Loucy (cell line): ENCODE measurements around the gene TNFAIP3.

Experiments used
- H2AFZ ChIP-seq: fragments of 200-600 bp; sonication (generic); 2 replicates; pipeline ENCODE4 v1.6.0; 2016; ENCODE audit warnings: antibody characterized with exemption, mild to moderate bottlenecking, low read length, moderate library complexity
- H3F3A ChIP-seq: fragments of 200-600 bp; 2 replicates; pipeline ENCODE4 v1.6.0; 2016; ENCODE audit warnings: antibody characterized with exemption, low read depth, mild to moderate bottlenecking
- H3K27me3 ChIP-seq: fragments of 200-600 bp; sonication (generic); 2 replicates; pipeline ENCODE4 v1.6.1; 2014; ENCODE audit warnings: low read length, mild to moderate bottlenecking; ENCODE audit not compliant: insufficient read depth, poor library complexity, severe bottlenecking
- H3K36me3 ChIP-seq: fragments of 200-600 bp; sonication (generic); 2 replicates; pipeline ENCODE4 v1.6.1; 2016; ENCODE audit warnings: low read length; ENCODE audit not compliant: insufficient read depth
- H3K4me1 ChIP-seq: fragments of 200-600 bp; sonication (generic); 2 replicates; pipeline ENCODE4 v1.5.1; 2014; ENCODE audit warnings: low read length, mild to moderate bottlenecking; ENCODE audit not compliant: insufficient read depth, poor library complexity, severe bottlenecking
- H3K4me2 ChIP-seq: fragments of 200-600 bp; sonication (generic); 2 replicates; pipeline ENCODE4 v1.6.0; 2014; ENCODE audit warnings: antibody characterized with exemption, low read length, low read depth, mild to moderate bottlenecking; ENCODE audit not compliant: poor library complexity, severe bottlenecking
- H3K4me3 ChIP-seq: fragments of 200-600 bp; sonication (generic); 2 replicates; pipeline ENCODE4 v1.5.1; 2014; ENCODE audit warnings: low read length, mild to moderate bottlenecking, mixed read lengths; ENCODE audit not compliant: poor library complexity, severe bottlenecking
- H3K79me2 ChIP-seq: fragments of 200-600 bp; sonication (generic); 2 replicates; pipeline ENCODE4 v1.6.1; 2014; ENCODE audit warnings: low read length; ENCODE audit not compliant: insufficient read depth
- H3K9ac ChIP-seq: fragments of 200-600 bp; sonication (generic); 2 replicates; pipeline ENCODE4 v1.6.0; 2014; ENCODE audit warnings: mild to moderate bottlenecking, low read depth, low read length, moderate library complexity; ENCODE audit not compliant: poor library complexity, severe bottlenecking
- H3K9me2 ChIP-seq: fragments of 200-600 bp; sonication (generic); replicated peaks from 2 replicates; pipeline ENCODE4 v1.6.1; 2016; ENCODE audit warnings: low read depth, low read length, mixed read lengths
- H3K9me3 ChIP-seq: fragments of 200-600 bp; sonication (generic); 2 replicates; pipeline ENCODE4 v1.6.1; 2014; ENCODE audit warnings: mild to moderate bottlenecking, antibody characterized with exemption, low read length, low read depth; ENCODE audit not compliant: insufficient read depth
- H4K20me1 ChIP-seq: fragments of 200-600 bp; sonication (generic); 2 replicates; pipeline ENCODE4 v1.6.0; 2014; ENCODE audit warnings: antibody characterized with exemption, low read length, mild to moderate bottlenecking; ENCODE audit not compliant: insufficient read depth, poor library complexity, severe bottlenecking
- EZH2phosphoT487 ChIP-seq: fragments of 200-600 bp; IDR thresholded peaks from 2 replicates; pipeline ENCODE4 v1.6.1; 2018; ENCODE audit warnings: antibody characterized with exemption, mild to moderate bottlenecking, moderate library complexity, borderline replicate concordance
- TF ChIP-seq, protein P1 (sequence below): fragments of 200-600 bp; sonication (generic); conservative IDR thresholded peaks from 2 replicates; pipeline ENCODE4 v1.5.1; 2014; ENCODE audit warnings: mild to moderate bottlenecking, antibody characterized with exemption, low read length

The TNFAIP3 gene

DNA sequence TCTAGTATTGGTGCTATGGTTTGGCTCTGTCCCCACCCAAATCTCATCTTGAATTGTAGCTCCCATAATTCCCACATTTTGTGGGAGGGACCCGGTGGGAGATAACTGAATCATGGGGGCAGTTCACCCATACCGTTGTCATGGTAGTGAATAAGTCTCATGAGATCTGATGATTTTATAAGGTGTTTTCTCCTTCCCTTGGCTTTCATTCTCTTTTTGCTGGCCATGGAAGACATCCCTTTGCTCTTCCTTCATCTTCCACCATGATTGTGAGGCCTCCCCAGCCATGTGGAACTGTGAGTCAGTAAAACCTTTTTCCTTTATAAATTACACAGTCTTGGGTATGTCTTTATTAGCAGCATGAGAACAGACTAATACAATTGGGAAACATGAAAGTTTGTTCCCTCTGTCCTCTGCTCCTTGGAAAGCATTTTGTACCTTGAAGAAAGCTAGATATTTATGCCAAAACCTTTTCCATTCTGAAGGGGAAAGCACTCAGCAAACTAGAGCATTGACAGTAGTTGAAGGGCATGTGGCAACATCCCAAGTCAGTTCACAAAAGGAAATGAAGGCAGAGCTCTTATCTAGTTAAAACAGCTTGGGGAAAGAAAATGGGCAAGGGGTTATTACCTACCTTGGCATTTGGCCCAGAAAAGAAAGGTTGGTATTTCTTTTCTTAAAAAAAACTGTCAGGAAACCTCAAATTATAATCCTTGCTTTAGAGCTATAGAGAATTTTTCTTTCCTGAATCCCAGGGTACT is 10.7 kb upstream of the TNFAIP3 start:
- H3K79me2 ChIP-seq = no peaks in the 10 kb centered on the region
- peak overlapping the region; percentile 31 for H3K4me2 ChIP-seq
- H3K9me2 ChIP-seq = no peaks in the 10 kb centered on the region
- H3K4me1 ChIP-seq = peaks cover 68% of the 10 kb centered on the region
- peaks cover 7% of the 10 kb centered on the region for H3K9me3 ChIP-seq
- H3K4me3 ChIP-seq = peak overlapping the region; percentile 19
- H3K9ac ChIP-seq = peak overlapping the region; percentile 37
- no peaks in the 10 kb centered on the region for H4K20me1 ChIP-seq
- no peaks in the 10 kb centered on the region for H3K27me3 ChIP-seq
- H3F3A ChIP-seq = peaks cover 11% of the 10 kb centered on the region; the same call in 1 of the 2 replicates
- no peak for TF ChIP-seq EZH2phosphoT487
- TF ChIP-seq, protein P1, sequence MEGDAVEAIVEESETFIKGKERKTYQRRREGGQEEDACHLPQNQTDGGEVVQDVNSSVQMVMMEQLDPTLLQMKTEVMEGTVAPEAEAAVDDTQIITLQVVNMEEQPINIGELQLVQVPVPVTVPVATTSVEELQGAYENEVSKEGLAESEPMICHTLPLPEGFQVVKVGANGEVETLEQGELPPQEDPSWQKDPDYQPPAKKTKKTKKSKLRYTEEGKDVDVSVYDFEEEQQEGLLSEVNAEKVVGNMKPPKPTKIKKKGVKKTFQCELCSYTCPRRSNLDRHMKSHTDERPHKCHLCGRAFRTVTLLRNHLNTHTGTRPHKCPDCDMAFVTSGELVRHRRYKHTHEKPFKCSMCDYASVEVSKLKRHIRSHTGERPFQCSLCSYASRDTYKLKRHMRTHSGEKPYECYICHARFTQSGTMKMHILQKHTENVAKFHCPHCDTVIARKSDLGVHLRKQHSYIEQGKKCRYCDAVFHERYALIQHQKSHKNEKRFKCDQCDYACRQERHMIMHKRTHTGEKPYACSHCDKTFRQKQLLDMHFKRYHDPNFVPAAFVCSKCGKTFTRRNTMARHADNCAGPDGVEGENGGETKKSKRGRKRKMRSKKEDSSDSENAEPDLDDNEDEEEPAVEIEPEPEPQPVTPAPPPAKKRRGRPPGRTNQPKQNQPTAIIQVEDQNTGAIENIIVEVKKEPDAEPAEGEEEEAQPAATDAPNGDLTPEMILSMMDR = no peak
- H2AFZ ChIP-seq = no peak overlapping the region
- peaks cover 6% of the 10 kb centered on the region for H3K36me3 ChIP-seq

DNA sequence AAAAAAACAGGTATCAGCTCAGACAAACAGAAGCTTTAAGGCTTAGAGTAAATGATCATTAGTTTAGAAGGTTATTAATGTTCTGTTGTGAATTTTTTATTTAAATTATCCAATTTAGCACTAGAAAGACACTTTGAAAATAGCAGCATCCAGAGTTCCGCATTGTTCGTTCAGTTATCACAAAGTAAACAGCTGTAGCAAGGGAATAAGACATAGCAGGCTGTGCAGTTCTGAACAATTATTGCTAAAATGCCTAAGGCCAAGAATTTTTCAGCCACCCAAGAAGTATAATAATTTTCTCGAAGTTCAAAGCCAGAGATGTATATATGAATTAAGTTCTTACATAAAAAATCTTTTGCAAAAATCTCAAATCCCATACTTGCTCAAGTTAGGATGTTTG is 8.0 kb upstream of the TNFAIP3 start:
- Histone ChIP-seq H3K36me3 (peaks cover 6% of the 10 kb centered on the region), H3K4me1 (peaks cover 72% of the 10 kb centered on the region), H3K9me2 (no peaks in the 10 kb centered on the region), H2AFZ (no peak overlapping the region), H3K79me2 (no peaks in the 10 kb centered on the region), H3K4me3 (no peak overlapping the region), H4K20me1 (no peaks in the 10 kb centered on the region), H3K9ac (no peak overlapping the region), H3K9me3 (peaks cover 7% of the 10 kb centered on the region), H3K4me2 (no peak overlapping the region), H3K27me3 (no peaks in the 10 kb centered on the region), H3F3A (peaks cover 11% of the 10 kb centered on the region; the same call in 1 of the 2 replicates)
- TF ChIP-seq EZH2phosphoT487 = no peak
- TF ChIP-seq, protein P1 = no peak

GRCh38 chr6:137860394-137861005 is 6.6 kb upstream of the TNFAIP3 start:
- peaks cover 4% of the 10 kb centered on the region for H3K36me3 ChIP-seq
- no peak overlapping the region for H3K4me2 ChIP-seq
- H4K20me1 ChIP-seq = no peaks in the 10 kb centered on the region
- no peak overlapping the region for H3K9ac ChIP-seq
- H2AFZ ChIP-seq = no peak overlapping the region; the same call in 1 of the 2 replicates
- peaks cover 3% of the 10 kb centered on the region for H3K9me3 ChIP-seq
- peaks cover 3% of the 10 kb centered on the region for H3K79me2 ChIP-seq
- no peaks in the 10 kb centered on the region for H3K9me2 ChIP-seq
- H3K4me1 ChIP-seq = peaks cover 75% of the 10 kb centered on the region
- TF ChIP-seq, protein P1 = no peak
- no peak for TF ChIP-seq EZH2phosphoT487
- no peaks in the 10 kb centered on the region for H3K27me3 ChIP-seq
- peaks cover 10% of the 10 kb centered on the region; the same call in 1 of the 2 replicates for H3F3A ChIP-seq
- H3K4me3 ChIP-seq = no peak overlapping the region
